ENCODE measurements around the gene PIGBOS1. TPM values are rescaled to one million over a fixed set of nuclear protein-coding genes. Genes with fewer than 3 reads are reported as not detected.

The PIGBOS1 gene
- total and polyA plus RNA-seq, 9 of the 15 experiments (the other 6 are each of a cell fraction or from before 2014, with no cell fraction given), result 25.2 to 76.2 (median 46.0) TPM

GRCh38 chr15:55279746-55280351, 39.1 kb downstream of the PIGBOS1 start (continued):
- TF ChIP-seq FOXM1 (IDR thresholded peaks at IDR 0.05; ENCODE audit: low read depth), result peak; percentile 60
- TF ChIP-seq FOXM1 (CRISPR knock-in tag; IDR thresholded peaks at IDR 0.05; ENCODE audit: low read depth), result no peak
- TF ChIP-seq NCOA6 (IDR thresholded peaks at IDR 0.05), result no peak
- no peak; the same call in 1 of the 2 replicates for TF ChIP-seq ZNF584 (CRISPR knock-in tag; IDR thresholded peaks at IDR 0.05; ENCODE audit: low read depth)
- no peak for TF ChIP-seq RAD21 (CRISPR knock-in tag; conservative IDR thresholded peaks at IDR 0.05 in 1 of 2, IDR thresholded peaks at IDR 0.05 in 1 of 2)
- no peak for TF ChIP-seq PCBP2 (IDR thresholded peaks at IDR 0.05; ENCODE audit: low read depth, low read length, poor library complexity, severe bottlenecking)
- peak; percentile 83 for TF ChIP-seq MAFG (tag; conservative IDR thresholded peaks at IDR 0.05)
- no peak for TF ChIP-seq CHCHD3 (CRISPR knock-in tag; IDR thresholded peaks at IDR 0.05)
- TF ChIP-seq ZNF512 (tag; IDR thresholded peaks at IDR 0.05), result no peak
- TF ChIP-seq ZFP36 (IDR thresholded peaks at IDR 0.05; ENCODE audit: low read depth, low read length, partially characterized antibody), result no peak
- peak; percentile 62; the same call in 1 of the 2 replicates for TF ChIP-seq FOXJ2 (tag; IDR thresholded peaks at IDR 0.05)
- TF ChIP-seq EGR1 (conservative IDR thresholded peaks at IDR 0.05), result no peak
- no peak for TF ChIP-seq U2AF1 (optimal IDR thresholded peaks at IDR 0.05; ENCODE audit: low read depth, low read length)
- no peak for TF ChIP-seq RBM39 (optimal IDR thresholded peaks at IDR 0.05; ENCODE audit: low read depth, low read length)
- no peak for TF ChIP-seq ZNF75A (CRISPR knock-in tag; IDR thresholded peaks at IDR 0.05)
- no peak for TF ChIP-seq SP1 (CRISPR knock-in tag; IDR thresholded peaks at IDR 0.05)
- TF ChIP-seq BHLHE40 (IDR thresholded peaks at IDR 0.05; ENCODE audit: low read length), result no peak
- no peak for TF ChIP-seq ZNF449 (CRISPR knock-in tag; IDR thresholded peaks at IDR 0.05)
- peak; percentile 90 for TF ChIP-seq CBFA2T3 (IDR thresholded peaks at IDR 0.05)
- TF ChIP-seq ILK (tag; IDR thresholded peaks at IDR 0.05; ENCODE audit: borderline replicate concordance, low read depth), result no peak
- TF ChIP-seq GATAD2A (IDR thresholded peaks at IDR 0.05), result no peak
- no peak for TF ChIP-seq KDM4B (IDR thresholded peaks at IDR 0.05; ENCODE audit: borderline replicate concordance in 2 of 2, low read depth in 1 of 2)
- TF ChIP-seq CTCF (IDR thresholded peaks at IDR 0.05 in 2 of 3, conservative IDR thresholded peaks at IDR 0.05 in 1 of 3; ENCODE audit: insufficient read depth in 2 of 3, low read depth in 1 of 3, low read length in 3 of 3), result no peak
